Fibroblast of lung (primary cell): ENCODE results near the gene RNF11. TPM values are rescaled to one million over a fixed set of nuclear protein-coding genes. Genes with fewer than 3 reads are reported as not detected.
"Not testable (repeated sequence)": the region's sequence is repeated elsewhere in the genome, so short reads cannot be mapped to it uniquely, and the experiment has no call there.

Source experiments
- DNase-seq, 2 donors: peaks; one replicate each; pipeline versions ENCODE4 v3.0.0 to v3.0.0-alpha.2; 2010; ENCODE audit warnings: low read depth in 2 of 2
- H2AFZ ChIP-seq: 2 replicates; pipeline ENCODE4 v1.5.1; 2012; ENCODE audit warnings: low read length, control low read depth, inconsistent platforms
- H3K27ac ChIP-seq: 2 replicates; pipeline ENCODE4 v1.5.1; 2011; ENCODE audit warnings: low read length, control low read depth; ENCODE audit not compliant: insufficient read depth
- H3K27me3 ChIP-seq: 2 replicates; pipeline ENCODE4 v1.5.1; 2011; ENCODE audit warnings: mild to moderate bottlenecking, low read length; ENCODE audit not compliant: control insufficient read depth, insufficient read depth
- H3K36me3 ChIP-seq: 2 replicates; pipeline ENCODE4 v1.5.1; 2011; ENCODE audit warnings: low read length; ENCODE audit not compliant: control insufficient read depth, insufficient read depth
- H3K4me1 ChIP-seq: 2 replicates; pipeline ENCODE4 v1.5.1; 2011; ENCODE audit warnings: low read length; ENCODE audit not compliant: control insufficient read depth, insufficient read depth; ENCODE audit errors: extremely low read depth
- H3K4me2 ChIP-seq: 2 replicates; pipeline ENCODE4 v1.5.1; 2011; ENCODE audit warnings: low read length, control low read depth; ENCODE audit not compliant: insufficient read depth; ENCODE audit errors: extremely low read depth
- H3K4me3 ChIP-seq, 4 experiments: fragments of 200-600 bp in 1 of 4; sonication (generic) in 1 of 4; replicated peaks in 1 of 4; 2 replicates each; pipeline ENCODE4 v1.5.1; 2011 to 2016; ENCODE audit warnings: low read length in 4 of 4, low read depth in 3 of 4, mild to moderate bottlenecking in 3 of 4, control low read depth in 2 of 4, inconsistent platforms in 1 of 4, mixed read lengths in 1 of 4; ENCODE audit not compliant: insufficient read depth in 1 of 4; ENCODE audit errors: control extremely low read depth in 1 of 4
- H3K79me2 ChIP-seq: 2 replicates; pipeline ENCODE4 v1.5.1; 2012; ENCODE audit warnings: mild to moderate bottlenecking, low read length, inconsistent platforms; ENCODE audit not compliant: control insufficient read depth, insufficient read depth
- H3K9ac ChIP-seq: 2 replicates; pipeline ENCODE4 v1.5.1; 2011; ENCODE audit warnings: mild to moderate bottlenecking, low read length, control low read depth; ENCODE audit not compliant: insufficient read depth
- H3K9me3 ChIP-seq: 2 replicates; pipeline ENCODE4 v1.5.1; 2012; ENCODE audit warnings: low read depth, low read length; ENCODE audit not compliant: control insufficient read depth, insufficient read depth
- H4K20me1 ChIP-seq: 2 replicates; pipeline ENCODE4 v1.5.1; 2011; ENCODE audit warnings: low read length; ENCODE audit not compliant: control insufficient read depth, insufficient read depth; ENCODE audit errors: extremely low read depth
- CTCF ChIP-seq, 2 donors: IDR thresholded peaks in 1 of 2; conservative IDR thresholded peaks in 1 of 2; 1 replicate in 1 of 2; 2 replicates in 1 of 2; pipeline ENCODE4 v1.5.1; 2011 to 2012; ENCODE audit warnings: low read length in 2 of 2, control low read depth in 1 of 2, inconsistent platforms in 1 of 2, low read depth in 1 of 2, mild to moderate bottlenecking in 1 of 2
- EZH2 ChIP-seq: IDR thresholded peaks from 2 replicates; pipeline ENCODE4 v1.5.1; 2012; ENCODE audit warnings: low read length, control low read depth, mild to moderate bottlenecking; ENCODE audit errors: missing control alignments
- polyA plus RNA-seq, 2 donors: library from polyadenylated mRNA; depleted of rRNA in 1 of 2; stranded (reverse) in 1 of 2; unstranded in 1 of 2; fragments of >200 nt; gene quantifications; 2 replicates each; pipeline ENCODE4 v1.2.1, GENCODE V29; 2011 to 2012; ENCODE audit warnings: missing spikeins in 1 of 2
- total RNA-seq: library from RNA; depleted of rRNA; stranded (reverse); fragments of >200 nt; gene quantifications from 2 replicates; pipeline ENCODE4 v1.2.1, GENCODE V29; 2014

The RNF11 gene
- total and polyA plus RNA-seq, 2 donors (not counting 1 experiment from before 2014, with no cell fraction given): 116 to 209 TPM

GRCh38 chr1:51219022-51219421 is 17.1 kb upstream of the RNF11 start:
- Histone ChIP-seq H3K36me3 (no peaks in the 10 kb centered on the region), H3K79me2 (no peaks in the 10 kb centered on the region), H4K20me1 (no peaks in the 10 kb centered on the region), H2AFZ (no peak overlapping the region), H3K9ac (no peak overlapping the region), H3K4me3 (no peak overlapping the region), H3K4me2 (no peak overlapping the region), H3K27me3 (no peaks in the 10 kb centered on the region), H3K27ac (no peak overlapping the region), H3K9me3 (no peaks in the 10 kb centered on the region), H3K4me1 (no peaks in the 10 kb centered on the region)
- TF ChIP-seq EZH2 (no peak), CTCF (conservative IDR thresholded peaks at IDR 0.05 in 1 of 2, IDR thresholded peaks at IDR 0.05 in 1 of 2; ENCODE audit: low read depth in 1 of 2, low read length in 2 of 2) (no peak)
- no peak for DNase-seq

- not testable (repeated sequence) for H3K36me3 ChIP-seq, H3K9me3 ChIP-seq, H3K27me3 ChIP-seq, H3K79me2 ChIP-seq, H3K4me1 ChIP-seq, H3K4me3 ChIP-seq, H3K9ac ChIP-seq, H3K27ac ChIP-seq, H4K20me1 ChIP-seq, H2AFZ ChIP-seq, H3K4me2 ChIP-seq, DNase-seq
These were observed 14.5 kb upstream of the RNF11 start for GRCh38 chr1:51221529-51221928.

GRCh38 chr1:51222136-51222787 is 13.8 kb upstream of the RNF11 start:
- Histone ChIP-seq H3K4me3 (no peak overlapping the region), H3K79me2 (no peaks in the 10 kb centered on the region), H3K27me3 (no peaks in the 10 kb centered on the region), H3K9ac (no peak overlapping the region), H3K4me1 (no peaks in the 10 kb centered on the region), H3K27ac (no peak overlapping the region), H4K20me1 (no peaks in the 10 kb centered on the region), H2AFZ (no peak overlapping the region), H3K9me3 (no peaks in the 10 kb centered on the region), H3K4me2 (no peak overlapping the region), H3K36me3 (no peaks in the 10 kb centered on the region)
- TF ChIP-seq CTCF (conservative IDR thresholded peaks at IDR 0.05 in 1 of 2, IDR thresholded peaks at IDR 0.05 in 1 of 2; ENCODE audit: low read depth in 1 of 2, low read length in 2 of 2): no peak
- TF ChIP-seq EZH2: no peak
- no peak for DNase-seq
